ENCODE results near the gene ASPDH.
A peak's percentile ranks its signal among the peaks of the same experiment; 100 is the strongest.

ASPDH gene

DNA sequence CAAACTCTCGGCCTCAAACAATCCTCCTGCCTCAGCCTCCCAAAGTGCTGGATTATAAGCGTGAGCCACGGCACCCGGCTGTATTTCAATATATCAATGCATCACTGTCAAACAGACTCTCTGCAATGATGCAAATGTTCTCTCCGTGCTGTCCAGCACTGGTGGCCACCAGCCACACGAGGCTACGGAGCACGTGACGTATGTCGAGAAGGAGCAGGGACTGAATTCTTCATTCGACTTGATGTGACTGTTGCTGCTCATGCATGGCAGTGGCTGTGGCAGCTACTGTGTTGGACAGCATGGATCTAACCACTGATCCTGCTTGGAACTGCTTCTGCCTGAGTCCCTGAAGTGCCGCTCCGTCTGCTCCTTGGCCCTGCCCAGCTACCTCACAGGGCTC, 44.7 kb upstream of the ASPDH start:
- Histone ChIP-seq H3K27me3 (ENCODE audit: insufficient read depth, low read depth) (peaks cover 67% of the 10 kb centered on the region; the same call in 1 of the 2 replicates), H3K79me2 (ENCODE audit: insufficient read depth, low read depth) (no peaks in the 10 kb centered on the region), H2AFZ (ENCODE audit: low read depth) (no peak overlapping the region), H3K9ac (no peak overlapping the region), H3K36me3 (ENCODE audit: insufficient read depth) (no peaks in the 10 kb centered on the region), H3K4me1 (ENCODE audit: low read depth, poor library complexity, severe bottlenecking) (no peaks in the 10 kb centered on the region), H3K4me2 (no peak overlapping the region), H3K27ac (no peak overlapping the region), H3K4me3 (IDR thresholded peaks at IDR 0.05; ENCODE audit: insufficient read depth, low read depth, low read length) (no peak overlapping the region), H4K20me1 (ENCODE audit: insufficient read depth) (no peaks in the 10 kb centered on the region)
- TF ChIP-seq, protein P1, sequence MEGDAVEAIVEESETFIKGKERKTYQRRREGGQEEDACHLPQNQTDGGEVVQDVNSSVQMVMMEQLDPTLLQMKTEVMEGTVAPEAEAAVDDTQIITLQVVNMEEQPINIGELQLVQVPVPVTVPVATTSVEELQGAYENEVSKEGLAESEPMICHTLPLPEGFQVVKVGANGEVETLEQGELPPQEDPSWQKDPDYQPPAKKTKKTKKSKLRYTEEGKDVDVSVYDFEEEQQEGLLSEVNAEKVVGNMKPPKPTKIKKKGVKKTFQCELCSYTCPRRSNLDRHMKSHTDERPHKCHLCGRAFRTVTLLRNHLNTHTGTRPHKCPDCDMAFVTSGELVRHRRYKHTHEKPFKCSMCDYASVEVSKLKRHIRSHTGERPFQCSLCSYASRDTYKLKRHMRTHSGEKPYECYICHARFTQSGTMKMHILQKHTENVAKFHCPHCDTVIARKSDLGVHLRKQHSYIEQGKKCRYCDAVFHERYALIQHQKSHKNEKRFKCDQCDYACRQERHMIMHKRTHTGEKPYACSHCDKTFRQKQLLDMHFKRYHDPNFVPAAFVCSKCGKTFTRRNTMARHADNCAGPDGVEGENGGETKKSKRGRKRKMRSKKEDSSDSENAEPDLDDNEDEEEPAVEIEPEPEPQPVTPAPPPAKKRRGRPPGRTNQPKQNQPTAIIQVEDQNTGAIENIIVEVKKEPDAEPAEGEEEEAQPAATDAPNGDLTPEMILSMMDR (conservative IDR thresholded peaks at IDR 0.05; ENCODE audit: low read depth, low read length) = no peak

- Histone ChIP-seq H3K27ac (no peak overlapping the region), H3K36me3 (ENCODE audit: insufficient read depth) (no peaks in the 10 kb centered on the region), H3K9ac (no peak overlapping the region), H3K4me3 (IDR thresholded peaks at IDR 0.05; ENCODE audit: insufficient read depth, low read depth, low read length) (no peak overlapping the region), H3K4me2 (no peak overlapping the region), H3K27me3 (ENCODE audit: insufficient read depth, low read depth) (peaks cover 66% of the 10 kb centered on the region; the same call in 1 of the 2 replicates), H4K20me1 (ENCODE audit: insufficient read depth) (no peaks in the 10 kb centered on the region), H3K4me1 (ENCODE audit: low read depth, poor library complexity, severe bottlenecking) (no peaks in the 10 kb centered on the region), H3K79me2 (ENCODE audit: insufficient read depth, low read depth) (no peaks in the 10 kb centered on the region), H2AFZ (ENCODE audit: low read depth) (no peak overlapping the region)
- TF ChIP-seq, protein P1 (conservative IDR thresholded peaks at IDR 0.05; ENCODE audit: low read depth, low read length) = no peak
Measured at GRCh38 chr19:50558039-50558438, 44.3 kb upstream of the ASPDH start.

DNA sequence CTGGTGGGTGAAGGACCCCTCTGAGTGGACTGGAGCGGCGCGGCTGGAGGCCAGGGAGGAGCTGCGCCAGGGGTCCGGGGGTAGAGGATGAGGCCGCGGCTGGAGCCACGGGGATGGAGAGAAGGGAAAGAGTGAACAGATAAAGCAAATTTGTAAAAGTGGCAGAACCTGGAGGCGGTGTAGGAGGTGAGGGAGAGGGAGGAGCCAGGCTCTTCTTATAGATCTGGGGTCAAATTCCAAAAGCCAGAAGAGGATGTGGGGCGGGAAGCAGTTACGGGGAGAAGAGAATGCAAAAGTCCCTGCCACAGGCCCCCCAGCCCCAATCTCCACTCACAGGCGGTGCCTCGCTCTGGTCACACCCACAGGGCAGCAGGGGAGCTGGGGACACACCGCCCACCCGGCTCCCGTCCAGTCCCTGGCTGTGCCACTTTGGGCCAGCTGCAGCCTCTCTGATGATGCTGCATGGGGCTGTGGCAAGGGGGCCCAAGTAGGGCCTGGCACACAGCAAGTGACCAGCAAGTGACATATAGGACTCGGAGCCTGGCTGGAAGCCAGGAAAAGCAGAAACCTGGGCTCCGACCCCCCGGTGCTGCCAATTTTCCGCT, 43.4 kb upstream of the ASPDH start:
- H3K4me1 ChIP-seq (ENCODE audit: low read depth, poor library complexity, severe bottlenecking) = no peaks in the 10 kb centered on the region
- no peak overlapping the region for H3K4me2 ChIP-seq
- no peak overlapping the region for H3K9ac ChIP-seq
- no peak overlapping the region for H3K27ac ChIP-seq
- no peak overlapping the region for H2AFZ ChIP-seq (ENCODE audit: low read depth)
- no peak overlapping the region for H3K4me3 ChIP-seq (IDR thresholded peaks at IDR 0.05; ENCODE audit: insufficient read depth, low read depth, low read length)
- no peaks in the 10 kb centered on the region for H3K36me3 ChIP-seq (ENCODE audit: insufficient read depth)
- no peaks in the 10 kb centered on the region for H4K20me1 ChIP-seq (ENCODE audit: insufficient read depth)
- no peaks in the 10 kb centered on the region for H3K79me2 ChIP-seq (ENCODE audit: insufficient read depth, low read depth)
- peaks cover 64% of the 10 kb centered on the region for H3K27me3 ChIP-seq (ENCODE audit: insufficient read depth, low read depth)
- TF ChIP-seq, protein P1 (conservative IDR thresholded peaks at IDR 0.05; ENCODE audit: low read depth, low read length) = no peak

- TF ChIP-seq, protein P1 (conservative IDR thresholded peaks at IDR 0.05; ENCODE audit: low read depth, low read length) = peak; percentile 74
- Histone ChIP-seq H2AFZ (ENCODE audit: low read depth) (peak overlapping the region; percentile 26; the same call in 1 of the 2 replicates), H3K4me2 (no peak overlapping the region), H3K27ac (no peak overlapping the region), H4K20me1 (ENCODE audit: insufficient read depth) (no peaks in the 10 kb centered on the region), H3K36me3 (ENCODE audit: insufficient read depth) (no peaks in the 10 kb centered on the region), H3K9ac (no peak overlapping the region), H3K27me3 (ENCODE audit: insufficient read depth, low read depth) (peaks cover 66% of the 10 kb centered on the region), H3K79me2 (ENCODE audit: insufficient read depth, low read depth) (no peaks in the 10 kb centered on the region), H3K4me3 (IDR thresholded peaks at IDR 0.05; ENCODE audit: insufficient read depth, low read depth, low read length) (no peak overlapping the region), H3K4me1 (ENCODE audit: low read depth, poor library complexity, severe bottlenecking) (no peaks in the 10 kb centered on the region)
Measured at GRCh38 chr19:50556282-50557008, 42.7 kb upstream of the ASPDH start.
